Activated CD4-positive, alpha-beta T cell treated with anti-CD3 and anti-CD28 coated beads for 36 hours (primary cell): ENCODE results near the gene RASGRF1. TPM values are rescaled to one million over a fixed set of nuclear protein-coding genes. Genes with fewer than 3 reads are reported as not detected.
A peak's percentile ranks its signal among the peaks of the same experiment; 100 is the strongest.

ENCODE experiments used
- ATAC-seq: fragments of 200-7000 bp; cut with Tn5 transposase; one replicate; pipeline ENCODE4 v1.10.0; 2021; ENCODE audit warnings: mild to moderate bottlenecking, moderate library complexity
- CTCF ChIA-PET: fragments of 350-600 bp; sonication (Branson Sonifier 250); formaldehyde crosslinking; loops from one replicate; lab custom pipeline; 2021; ENCODE audit warnings: antibody characterized with exemption; lab: Charles Lee
- POLR2A ChIA-PET: fragments of 350-600 bp; sonication (Branson Sonifier 250); formaldehyde crosslinking; loops from one replicate; lab custom pipeline; 2021; ENCODE audit warnings: antibody characterized with exemption, inconsistent platforms; lab: Charles Lee
- DNase-seq: peaks from one replicate; pipeline ENCODE4 v3.0.0-alpha.2; 2020
- H3K27ac Mint-ChIP-seq: one replicate; pipeline ENCODE4 v1.8.0; 2021; ENCODE audit warnings: mixed read lengths
- H3K27me3 Mint-ChIP-seq: one replicate; pipeline ENCODE4 v1.8.0; 2021; ENCODE audit warnings: mixed read lengths
- H3K36me3 Mint-ChIP-seq: one replicate; pipeline ENCODE4 v1.8.0; 2021; ENCODE audit warnings: low read depth, mixed read lengths
- H3K4me1 Mint-ChIP-seq: one replicate; pipeline ENCODE4 v1.8.0; 2021; ENCODE audit warnings: mixed read lengths
- H3K4me3 Mint-ChIP-seq: one replicate; pipeline ENCODE4 v1.8.0; 2021; ENCODE audit warnings: mild to moderate bottlenecking, moderate library complexity, mixed read lengths
- H3K9me3 Mint-ChIP-seq: one replicate; pipeline ENCODE4 v1.8.0; 2021; ENCODE audit warnings: low read depth, mixed read lengths
- intact Hi-C, 2 experiments: fragments of 100-400 bp; cut with DNase I in 1 of 2; cut with micrococcal nuclease in 1 of 2; formaldehyde crosslinking; loops; one replicate each; pipeline versions ENCODE4 v1.14.2 to v1.15.1; 2022 to 2024; cut with DNase I, micrococcal nuclease
- total RNA-seq, 2 experiments: library from RNA; stranded (reverse); gene quantifications; one replicate each; pipeline ENCODE4 v1.2.3, GENCODE V29; 2021

RASGRF1 gene
- total RNA-seq, 2 experiments from 2014 or later, result not detected

DNA sequence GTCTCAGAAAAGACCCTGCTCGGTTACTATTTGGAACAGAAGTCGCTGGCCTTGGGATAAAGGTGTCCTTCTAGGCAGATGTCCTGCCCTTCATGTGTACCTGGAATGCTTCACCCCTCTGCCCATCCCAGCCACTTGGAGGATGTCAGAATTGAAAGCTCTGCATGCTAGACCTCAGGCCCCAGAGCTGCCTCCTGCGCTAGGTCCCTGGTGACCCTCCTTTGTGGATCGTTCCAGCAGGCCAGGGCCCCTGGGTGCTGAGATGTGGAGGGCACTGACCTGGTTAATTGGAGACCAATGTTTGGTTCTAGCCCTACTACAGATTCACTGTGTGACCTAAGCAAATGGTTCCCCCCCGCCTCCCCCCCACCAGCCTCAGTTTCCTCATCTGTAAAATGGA, 143.1 kb downstream of the RASGRF1 start:
- Mint-ChIP-seq H3K27me3 (peaks cover 13% of the 10 kb centered on the region), H3K4me3 (no peak overlapping the region), H3K9me3 (no peaks in the 10 kb centered on the region), H3K36me3 (no peaks in the 10 kb centered on the region), H3K27ac (no peak overlapping the region), H3K4me1 (peaks cover 11% of the 10 kb centered on the region)
- ATAC-seq (no peak), DNase-seq (no peak)
- CTCF ChIA-PET, result no interaction called here
- intact Hi-C loops, result no loop called here
- POLR2A ChIA-PET, result no interaction called here

GRCh38 chr15:78946493-78946892, 144.1 kb downstream of the RASGRF1 start:
- H3K4me3 Mint-ChIP-seq, result no peak overlapping the region
- DNase-seq, result no peak
- peaks cover 8% of the 10 kb centered on the region for H3K4me1 Mint-ChIP-seq
- intact Hi-C loops, result no loop called here
- POLR2A ChIA-PET, result no interaction called here
- peaks cover 13% of the 10 kb centered on the region for H3K27me3 Mint-ChIP-seq
- no peak for ATAC-seq
- no peaks in the 10 kb centered on the region for H3K36me3 Mint-ChIP-seq
- no peak overlapping the region for H3K27ac Mint-ChIP-seq
- CTCF ChIA-PET, result no interaction called here
- H3K9me3 Mint-ChIP-seq, result no peaks in the 10 kb centered on the region

GRCh38 chr15:78944669-78945407, 145.7 kb downstream of the RASGRF1 start, which contains the start of gene CTSH:
Gene CTSH, minus strand, starts transcription at chr15:78945046. Its CDS starts 65 bp downstream, at chr15:78944981.
- Mint-ChIP-seq H3K9me3 (no peaks in the 10 kb centered on the region), H3K27ac (peak within 1 kb of the TSS; percentile 13), H3K36me3 (no peaks in the 10 kb centered on the region), H3K4me3 (peak within 1 kb of the TSS; percentile 57), H3K4me1 (peaks cover 3% of the 10 kb centered on the region), H3K27me3 (peaks cover 15% of the 10 kb centered on the region)
- DNase-seq, result peak; percentile 69
- CTCF ChIA-PET, result interaction anchor here (0.6 kb wide), 1 partner anchor 70 kb away, joined by 3 read pairs; no protein-coding TSS in a partner anchor
- ATAC-seq, result peak; percentile 72
- POLR2A ChIA-PET, result interaction anchor here (0.6 kb wide), 1 partner anchor 26 kb away, joined by 3 read pairs; no protein-coding TSS in a partner anchor
- intact Hi-C loops, result no loop called here

GRCh38 chr15:78944202-78944625, 146.4 kb downstream of the RASGRF1 start:
- CTCF ChIA-PET, result interaction anchor here (0.6 kb wide), 1 partner anchor 69 kb away, joined by 3 read pairs; no protein-coding TSS in a partner anchor
- Mint-ChIP-seq H3K4me1 (peaks cover 5% of the 10 kb centered on the region), H3K36me3 (no peaks in the 10 kb centered on the region), H3K4me3 (peak overlapping the region; percentile 57), H3K9me3 (no peaks in the 10 kb centered on the region), H3K27me3 (peaks cover 15% of the 10 kb centered on the region), H3K27ac (peak overlapping the region; percentile 13)
- POLR2A ChIA-PET, result no interaction called here
- intact Hi-C loops, result no loop called here
- peak; percentile 22 for ATAC-seq
- DNase-seq, result no peak

DNA sequence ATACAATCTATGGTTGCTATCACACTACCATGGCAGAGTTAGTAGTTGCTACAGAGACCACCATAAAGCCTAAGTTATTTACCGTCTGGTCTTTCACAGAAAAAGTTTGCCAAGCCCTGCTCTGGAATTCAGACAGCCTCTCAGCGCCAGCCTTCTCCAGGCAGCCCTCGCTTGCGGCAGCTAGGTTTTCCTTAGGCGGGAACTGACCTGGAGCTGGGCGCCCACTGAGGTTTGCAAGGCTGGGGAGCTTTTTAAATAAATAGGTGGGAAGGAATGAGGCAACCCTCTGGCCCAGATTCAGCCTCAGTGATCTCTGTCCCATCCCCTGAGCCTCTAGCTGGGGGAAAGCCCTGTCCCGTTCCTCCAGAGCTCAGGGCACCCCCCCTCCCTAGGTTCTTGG, 146.9 kb downstream of the RASGRF1 start:
- Mint-ChIP-seq H3K9me3 (no peaks in the 10 kb centered on the region), H3K27ac (no peak overlapping the region), H3K36me3 (no peaks in the 10 kb centered on the region), H3K4me3 (peak overlapping the region; percentile 57), H3K27me3 (peaks cover 15% of the 10 kb centered on the region), H3K4me1 (peaks cover 10% of the 10 kb centered on the region)
- no peak for ATAC-seq
- no peak for DNase-seq
- ChIA-PET CTCF (no interaction called here), POLR2A (no interaction called here)
- intact Hi-C loops, result no loop called here

DNA sequence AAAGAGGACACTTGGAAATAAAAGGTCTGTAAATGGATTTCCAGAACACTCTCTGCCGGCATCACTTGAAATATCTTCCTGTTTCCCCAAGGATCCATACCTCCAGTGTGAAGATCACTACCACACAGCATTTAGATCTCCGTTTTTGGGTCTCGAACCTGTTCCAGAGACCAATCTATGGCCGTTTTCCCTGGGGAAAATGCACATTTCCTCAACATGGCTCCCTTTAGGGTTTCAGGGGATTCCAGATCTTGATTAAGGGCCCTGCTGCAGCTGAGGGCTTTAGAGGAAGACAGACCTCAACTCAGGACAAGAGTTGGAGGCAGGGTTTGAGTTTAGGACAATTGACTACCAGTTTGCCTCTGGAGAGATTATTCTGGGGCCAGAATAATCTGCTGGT, 147.8 kb downstream of the RASGRF1 start:
- no peaks in the 10 kb centered on the region for H3K9me3 Mint-ChIP-seq
- peaks cover 15% of the 10 kb centered on the region for H3K4me1 Mint-ChIP-seq
- ATAC-seq (no peak), DNase-seq (no peak)
- POLR2A ChIA-PET, result no interaction called here
- no peak overlapping the region for H3K4me3 Mint-ChIP-seq
- intact Hi-C loops, result no loop called here
- peaks cover 18% of the 10 kb centered on the region for H3K27me3 Mint-ChIP-seq
- H3K27ac Mint-ChIP-seq, result no peak overlapping the region
- H3K36me3 Mint-ChIP-seq, result no peaks in the 10 kb centered on the region
- CTCF ChIA-PET, result no interaction called here

- peak; percentile 62 for ATAC-seq
- intact Hi-C loops, result no loop called here
- Mint-ChIP-seq H3K4me3 (peak overlapping the region; percentile 15), H3K27ac (peak overlapping the region; percentile 53), H3K4me1 (peaks cover 20% of the 10 kb centered on the region), H3K27me3 (peaks cover 15% of the 10 kb centered on the region), H3K9me3 (no peaks in the 10 kb centered on the region), H3K36me3 (no peaks in the 10 kb centered on the region)
- ChIA-PET POLR2A (no interaction called here), CTCF (interaction anchor here (0.6 kb wide), 1 partner anchor 629 kb away, joined by 3 read pairs; no protein-coding TSS in a partner anchor)
- DNase-seq, result no peak
Measured at GRCh38 chr15:78938658-78939488, 151.7 kb downstream of the RASGRF1 start.

GRCh38 chr15:78937132-78937739, 153.3 kb downstream of the RASGRF1 start:
- intact Hi-C loops, result no loop called here
- no peaks in the 10 kb centered on the region for H3K9me3 Mint-ChIP-seq
- no peaks in the 10 kb centered on the region for H3K36me3 Mint-ChIP-seq
- no peak overlapping the region for H3K4me3 Mint-ChIP-seq
- peak; percentile 30 for DNase-seq
- H3K27ac Mint-ChIP-seq, result no peak overlapping the region
- H3K27me3 Mint-ChIP-seq, result peaks cover 12% of the 10 kb centered on the region
- peak; percentile 22 for ATAC-seq
- POLR2A ChIA-PET, result no interaction called here
- CTCF ChIA-PET, result no interaction called here
- peaks cover 20% of the 10 kb centered on the region for H3K4me1 Mint-ChIP-seq

GRCh38 chr15:78934655-78935023, 155.9 kb downstream of the RASGRF1 start:
- intact Hi-C loops, result no loop called here
- POLR2A ChIA-PET, result no interaction called here
- CTCF ChIA-PET, result no interaction called here

GRCh38 chr15:78933823-78934654, 156.5 kb downstream of the RASGRF1 start:
- Mint-ChIP-seq H3K9me3 (no peaks in the 10 kb centered on the region), H3K27me3 (peaks cover 10% of the 10 kb centered on the region), H3K27ac (no peak overlapping the region), H3K4me1 (peaks cover 17% of the 10 kb centered on the region), H3K4me3 (no peak overlapping the region), H3K36me3 (no peaks in the 10 kb centered on the region)
- CTCF ChIA-PET, result no interaction called here
- DNase-seq (no peak), ATAC-seq (no peak)
- intact Hi-C loops, result no loop called here
- POLR2A ChIA-PET, result no interaction called here

More at GRCh38 chr15:78934655-78935023, 155.9 kb downstream of the RASGRF1 start:
- Mint-ChIP-seq H3K4me1 (peaks cover 20% of the 10 kb centered on the region), H3K27ac (no peak overlapping the region), H3K9me3 (no peaks in the 10 kb centered on the region), H3K36me3 (no peaks in the 10 kb centered on the region), H3K4me3 (no peak overlapping the region), H3K27me3 (peaks cover 10% of the 10 kb centered on the region)
- DNase-seq, result no peak
- no peak for ATAC-seq
